Endothelial cell (in vitro differentiated cells): ENCODE results near the gene LILRA1. TPM values are rescaled to one million over a fixed set of nuclear protein-coding genes. Genes with fewer than 3 reads are reported as not detected.
A peak's percentile ranks its signal among the peaks of the same experiment; 100 is the strongest.
"Not testable (repeated sequence)": the region's sequence is repeated elsewhere in the genome, so short reads cannot be mapped to it uniquely, and the experiment has no call there.

Experiments used
- DNase-seq: peaks from one replicate; pipeline ENCODE4 v3.0.0; 2021; ENCODE audit warnings: low spot score
- H3K27ac Mint-ChIP-seq: one replicate; pipeline ENCODE4 v1.8.0; 2021; ENCODE audit warnings: mixed read lengths, inconsistent platforms; ENCODE audit not compliant: unreplicated experiment
- H3K27me3 Mint-ChIP-seq: one replicate; pipeline ENCODE4 v1.8.0; 2021; ENCODE audit warnings: mild to moderate bottlenecking, moderate library complexity, mixed read lengths, inconsistent platforms; ENCODE audit not compliant: unreplicated experiment
- H3K36me3 Mint-ChIP-seq: one replicate; pipeline ENCODE4 v1.8.0; 2021; ENCODE audit warnings: mild to moderate bottlenecking, low read depth, mixed read lengths, inconsistent platforms; ENCODE audit not compliant: unreplicated experiment
- H3K4me1 Mint-ChIP-seq: one replicate; pipeline ENCODE4 v1.8.0; 2021; ENCODE audit warnings: mild to moderate bottlenecking, mixed read lengths, inconsistent platforms; ENCODE audit not compliant: unreplicated experiment
- H3K4me3 Mint-ChIP-seq: one replicate; pipeline ENCODE4 v1.8.0; 2021; ENCODE audit warnings: mild to moderate bottlenecking, mixed read lengths, inconsistent platforms; ENCODE audit not compliant: unreplicated experiment
- H3K9me3 Mint-ChIP-seq: one replicate; pipeline ENCODE4 v1.8.0; 2021; ENCODE audit warnings: mixed read lengths, inconsistent platforms; ENCODE audit not compliant: unreplicated experiment
- CTCF ChIP-seq: fragments of 200-600 bp; sonication (generic); IDR thresholded peaks from one replicate; pipeline ENCODE4 v1.5.0; 2021; ENCODE audit warnings: antibody characterized with exemption; ENCODE audit not compliant: unreplicated experiment
- long read RNA-seq: library from polyadenylated mRNA; unstranded; transcript quantifications from one replicate; pipeline ENCODE4 v2.0.0, GENCODE V29; 2020; ENCODE audit not compliant: unreplicated experiment
- total RNA-seq: library from RNA; stranded (reverse); fragmentation: NEBNext Ultra II Directional; extraction: Animal tissue kit (Norgen Biotek cat#: 25700); gene quantifications from one replicate; pipeline ENCODE4 v1.2.1, GENCODE V29; 2021; ENCODE audit not compliant: unreplicated experiment

LILRA1 gene
- total RNA-seq, result not detected
- long read RNA-seq, result 0 reads

- H3K27me3 Mint-ChIP-seq, H3K27ac Mint-ChIP-seq, DNase-seq, H3K4me1 Mint-ChIP-seq, H3K4me3 Mint-ChIP-seq: not testable (repeated sequence)
- H3K9me3 Mint-ChIP-seq, result peaks cover 36% of the 10 kb centered on the region
- H3K36me3 Mint-ChIP-seq, result peaks cover 20% of the 10 kb centered on the region
Measured at GRCh38 chr19:54593445-54593844, at the start of gene LILRA1. TSS of gene LILRA1 (plus strand) at chr19:54593632. CDS start at chr19:54594245, 613 bp downstream.

GRCh38 chr19:54548806-54549205 lies 44.6 kb upstream of the LILRA1 start:
- peaks cover 12% of the 10 kb centered on the region for H3K36me3 Mint-ChIP-seq
- H3K27ac Mint-ChIP-seq, result no peak overlapping the region
- DNase-seq, result no peak
- peaks cover 10% of the 10 kb centered on the region for H3K27me3 Mint-ChIP-seq
- peaks cover 29% of the 10 kb centered on the region for H3K9me3 Mint-ChIP-seq
- H3K4me3 Mint-ChIP-seq, result no peak overlapping the region
- TF ChIP-seq CTCF, result no peak
- no peaks in the 10 kb centered on the region for H3K4me1 Mint-ChIP-seq

GRCh38 chr19:54549224-54549623 lies 44.2 kb upstream of the LILRA1 start:
- no peaks in the 10 kb centered on the region for H3K4me1 Mint-ChIP-seq
- H3K27ac Mint-ChIP-seq, result no peak overlapping the region
- H3K36me3 Mint-ChIP-seq, result peaks cover 8% of the 10 kb centered on the region
- no peak overlapping the region for H3K4me3 Mint-ChIP-seq
- H3K27me3 Mint-ChIP-seq, result peaks cover 8% of the 10 kb centered on the region
- TF ChIP-seq CTCF, result no peak
- DNase-seq, result no peak
- peaks cover 28% of the 10 kb centered on the region for H3K9me3 Mint-ChIP-seq

- Mint-ChIP-seq H3K4me1 (no peaks in the 10 kb centered on the region), H3K27ac (no peak overlapping the region), H3K4me3 (no peak overlapping the region), H3K9me3 (peaks cover 27% of the 10 kb centered on the region), H3K36me3 (peaks cover 7% of the 10 kb centered on the region), H3K27me3 (peaks cover 7% of the 10 kb centered on the region)
- DNase-seq, result no peak
- no peak for TF ChIP-seq CTCF
Measured at GRCh38 chr19:54551293-54551692, 42.1 kb upstream of the LILRA1 start.

GRCh38 chr19:54551950-54552912 lies 41.2 kb upstream of the LILRA1 start:
- Mint-ChIP-seq H3K4me3 (peak overlapping the region; percentile 65), H3K9me3 (peaks cover 26% of the 10 kb centered on the region), H3K36me3 (peaks cover 7% of the 10 kb centered on the region), H3K27me3 (peaks cover 7% of the 10 kb centered on the region), H3K27ac (peak overlapping the region; percentile 27), H3K4me1 (no peaks in the 10 kb centered on the region)
- TF ChIP-seq CTCF, result no peak
- no peak for DNase-seq
